Measurements from ENCODE around the gene SRGAP3.

SRGAP3 gene

GRCh38 chr3:9251055-9251786, 1.8 kb upstream of the SRGAP3 start:
- no peak for DNase-seq

GRCh38 chr3:9250236-9250635, 790 bp upstream of the SRGAP3 start:
- no peak for DNase-seq

- peak; percentile 33 for DNase-seq
Measured at GRCh38 chr3:9248522-9249271, 749 bp downstream of the SRGAP3 start.

GRCh38 chr3:9247941-9248521, 1.4 kb downstream of the SRGAP3 start:
- no peak for DNase-seq

GRCh38 chr3:9247361-9247940, 2.0 kb downstream of the SRGAP3 start:
- DNase-seq: no peak

- DNase-seq: no peak
Measured at GRCh38 chr3:9246189-9246588, 3.3 kb downstream of the SRGAP3 start.

GRCh38 chr3:9244495-9245183, 4.8 kb downstream of the SRGAP3 start:
- DNase-seq: no peak

GRCh38 chr3:9241956-9242355, 7.5 kb downstream of the SRGAP3 start:
- DNase-seq: no peak

GRCh38 chr3:9239680-9240079, 9.8 kb downstream of the SRGAP3 start:
- no peak for DNase-seq

GRCh38 chr3:9238721-9239295, 10.6 kb downstream of the SRGAP3 start:
- DNase-seq: no peak

- DNase-seq: no peak
Measured at GRCh38 chr3:9238276-9238675, 11.2 kb downstream of the SRGAP3 start.

- DNase-seq: no peak
Measured at GRCh38 chr3:9233814-9234600, 15.4 kb downstream of the SRGAP3 start.

GRCh38 chr3:9233101-9233500, 16.3 kb downstream of the SRGAP3 start:
- DNase-seq: no peak

- no peak for DNase-seq
Measured at GRCh38 chr3:9231937-9232336, 17.5 kb downstream of the SRGAP3 start.

GRCh38 chr3:9231471-9231870, 18.0 kb downstream of the SRGAP3 start:
- no peak for DNase-seq

- DNase-seq: no peak
Measured at GRCh38 chr3:9231006-9231405, 18.4 kb downstream of the SRGAP3 start.

GRCh38 chr3:9230596-9230995, 18.9 kb downstream of the SRGAP3 start:
- DNase-seq: no peak

GRCh38 chr3:9229879-9230278, 19.6 kb downstream of the SRGAP3 start:
- no peak for DNase-seq

GRCh38 chr3:9229325-9229724, 20.1 kb downstream of the SRGAP3 start:
- DNase-seq: no peak

GRCh38 chr3:9226326-9226725, 23.1 kb downstream of the SRGAP3 start:
- no peak for DNase-seq

- DNase-seq: no peak
Measured at GRCh38 chr3:9225268-9225667, 24.2 kb downstream of the SRGAP3 start.

- DNase-seq: no peak
Measured at GRCh38 chr3:9224490-9224889, 25.0 kb downstream of the SRGAP3 start.

Data from NCI-H2227 treated with DMSO at 0.1 percent for 48 hours (cell line).